ENCODE results near the gene GBP1.
"Not testable (repeated sequence)": the region's sequence is repeated elsewhere in the genome, so short reads cannot be mapped to it uniquely, and the experiment has no call there.

GBP1 gene

GRCh38 chr1:89051300-89051954 is 13.6 kb downstream of the GBP1 start:
- no peak for DNase-seq (ENCODE audit: low read depth in 2 of 2)

GRCh38 chr1:89050649-89051033 is 14.4 kb downstream of the GBP1 start:
- no peak for DNase-seq (ENCODE audit: low read depth in 2 of 2)

DNA sequence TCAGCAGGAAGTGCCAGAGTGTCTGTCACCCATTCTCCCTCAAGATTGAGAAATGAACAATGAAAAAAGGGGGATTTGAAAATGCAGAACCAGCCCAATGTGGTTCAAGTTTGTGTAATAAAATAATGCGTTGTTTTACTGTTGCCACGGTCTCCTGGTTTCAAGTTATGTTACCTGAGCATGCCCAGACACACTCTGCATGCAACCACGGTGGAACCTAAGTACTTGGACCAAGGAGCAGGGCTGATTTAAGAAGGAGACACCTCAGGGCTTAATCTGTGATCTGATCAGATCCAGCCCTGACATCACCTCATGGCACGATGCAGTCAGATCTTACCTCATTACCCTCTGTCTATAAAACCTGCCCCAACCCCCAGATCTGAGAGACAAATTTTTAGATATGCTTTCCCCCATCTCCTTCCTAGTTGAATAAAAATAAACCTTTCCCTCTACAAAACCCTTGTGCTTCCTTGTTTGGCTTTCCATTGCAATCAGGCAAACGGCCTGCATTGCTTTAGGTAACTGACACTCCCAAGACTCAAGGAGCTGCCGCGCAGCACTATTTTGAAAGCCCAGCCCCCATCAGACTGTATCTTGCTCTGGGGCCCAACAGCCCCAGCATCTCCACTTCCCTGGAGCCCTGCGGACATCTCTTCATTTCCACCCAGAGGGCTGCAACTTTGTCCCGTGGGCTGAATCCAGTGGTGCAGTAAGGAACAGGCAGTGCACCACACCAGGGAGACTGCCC is 14.9 kb downstream of the GBP1 start:
- DNase-seq (ENCODE audit: low read depth in 2 of 2), result not testable (repeated sequence)

- not testable (repeated sequence) for DNase-seq (ENCODE audit: low read depth in 2 of 2)
These were observed 15.8 kb downstream of the GBP1 start for GRCh38 chr1:89049187-89049586.

GRCh38 chr1:89047734-89048133 is 17.3 kb downstream of the GBP1 start:
- no peak for DNase-seq (ENCODE audit: low read depth in 2 of 2)

DNA sequence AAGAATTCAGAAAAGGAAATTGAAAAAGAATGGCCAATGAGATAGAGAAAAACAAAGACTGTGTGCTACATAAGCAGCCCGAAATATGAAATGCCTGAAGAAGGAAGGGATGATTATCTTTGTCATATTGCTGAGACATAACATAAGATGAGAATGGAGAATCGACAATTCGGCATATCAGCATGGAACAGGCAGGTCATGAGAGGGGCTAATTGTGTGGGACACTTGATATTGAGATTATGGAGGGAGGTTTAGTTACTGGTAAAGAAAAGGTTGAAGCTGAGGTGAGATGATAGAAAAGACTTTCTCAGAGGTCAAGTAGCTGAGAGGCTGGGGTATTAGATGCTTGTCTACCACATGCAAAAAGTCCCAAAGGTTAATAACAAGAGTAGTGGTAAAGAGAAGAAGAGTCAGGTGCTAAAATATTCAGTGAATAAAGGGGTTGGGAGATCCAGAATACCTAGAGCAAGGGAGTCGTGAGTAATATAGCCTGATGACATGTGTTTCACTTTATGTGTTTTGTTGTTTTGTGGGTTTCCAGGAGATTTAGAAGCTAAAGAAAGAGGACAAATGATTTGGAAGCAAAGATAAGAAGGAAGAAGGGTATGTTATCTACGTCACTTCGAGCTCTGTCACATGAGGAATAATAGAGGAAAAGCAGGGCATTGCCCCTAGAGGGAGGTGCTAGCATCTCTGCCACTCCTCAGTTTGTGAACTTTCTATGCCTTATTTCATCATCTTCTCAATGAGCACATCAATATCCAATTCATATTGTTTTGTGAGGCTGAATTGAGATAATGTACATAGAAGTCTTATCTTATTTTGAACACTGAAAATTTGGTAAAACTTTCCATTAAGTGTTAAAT is 18.5 kb downstream of the GBP1 start:
- DNase-seq (ENCODE audit: low read depth in 2 of 2), result not testable (repeated sequence)

DNA sequence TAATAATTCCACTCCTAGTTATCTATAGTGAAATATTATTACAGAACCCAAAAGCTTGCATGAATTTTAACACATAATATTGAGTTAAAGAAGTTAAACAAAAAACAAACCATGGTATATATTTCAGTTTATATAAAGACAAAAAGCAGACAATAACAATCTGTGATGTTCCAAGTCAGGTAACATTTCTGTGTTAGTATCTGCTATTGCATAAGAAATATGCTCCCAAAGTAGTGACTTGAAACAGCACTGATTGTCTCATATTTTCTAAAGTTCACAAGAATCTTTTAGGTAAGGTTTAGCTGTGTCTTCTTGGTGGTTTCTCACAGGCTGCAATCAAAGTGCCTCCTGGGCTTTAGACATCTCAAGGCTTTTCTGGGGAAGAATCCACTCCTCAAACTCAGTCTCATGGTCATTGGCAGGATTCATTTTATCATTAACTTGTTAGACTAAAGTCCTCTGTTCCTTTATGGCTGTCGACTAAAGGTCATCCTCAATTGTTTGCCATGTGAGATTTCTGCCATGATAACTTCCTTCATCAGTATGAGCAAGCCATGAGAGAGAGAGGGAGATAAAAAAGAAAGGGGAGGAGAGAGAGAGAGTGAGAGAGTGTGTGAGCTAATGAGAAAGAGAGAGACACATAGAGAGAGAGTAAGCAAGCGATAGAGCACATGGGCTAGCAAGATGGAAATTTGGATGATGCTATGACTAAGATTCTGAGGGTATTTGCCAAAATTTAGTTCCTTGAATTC is 19.9 kb downstream of the GBP1 start:
- DNase-seq (ENCODE audit: low read depth in 2 of 2), result no peak

- DNase-seq (ENCODE audit: low read depth in 2 of 2), result no peak
These were observed 21.1 kb downstream of the GBP1 start for GRCh38 chr1:89043940-89044339.

DNA sequence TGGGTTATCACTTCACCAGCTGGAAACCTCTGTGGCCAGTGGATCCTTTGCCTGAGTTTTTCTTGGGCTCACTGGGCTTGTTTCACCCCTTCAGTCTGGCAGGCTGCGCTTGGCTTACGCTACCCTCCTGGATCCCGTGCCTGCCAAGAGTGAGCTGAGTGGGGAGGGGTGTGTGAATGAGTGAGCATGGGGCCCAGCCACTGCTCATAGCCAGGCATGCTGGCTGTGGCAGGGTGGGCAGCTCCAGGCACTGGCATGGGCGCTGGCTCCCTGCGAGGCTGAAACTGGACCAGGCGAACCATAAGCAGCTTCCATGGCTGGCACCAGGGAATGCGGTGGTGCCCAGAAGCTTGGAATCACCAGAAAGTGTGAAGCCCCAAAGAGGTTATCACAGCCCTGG is 22.5 kb downstream of the GBP1 start:
- DNase-seq (ENCODE audit: low read depth in 2 of 2), result no peak

DNA sequence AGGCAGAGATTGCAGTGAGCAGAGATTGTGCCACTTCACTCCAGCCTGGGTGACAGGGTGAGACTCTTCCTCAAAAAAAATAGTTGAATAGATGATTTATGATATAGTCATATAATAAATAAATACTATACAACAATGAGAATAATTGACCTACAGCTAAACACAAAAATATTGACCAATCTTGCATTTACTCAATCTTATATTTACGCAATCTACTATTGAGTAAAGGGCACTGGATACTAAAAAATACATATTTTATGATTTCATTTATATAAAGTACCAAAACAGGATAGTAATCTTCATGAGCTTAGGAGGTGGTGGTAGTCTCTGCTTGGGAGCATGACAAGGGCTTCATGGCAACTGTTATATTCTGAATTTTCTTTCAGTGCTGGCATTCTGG is 23.3 kb downstream of the GBP1 start:
- DNase-seq (ENCODE audit: low read depth in 2 of 2), result no peak

GRCh38 chr1:89041119-89041641 is 23.8 kb downstream of the GBP1 start:
- no peak for DNase-seq (ENCODE audit: low read depth in 2 of 2)

DNA sequence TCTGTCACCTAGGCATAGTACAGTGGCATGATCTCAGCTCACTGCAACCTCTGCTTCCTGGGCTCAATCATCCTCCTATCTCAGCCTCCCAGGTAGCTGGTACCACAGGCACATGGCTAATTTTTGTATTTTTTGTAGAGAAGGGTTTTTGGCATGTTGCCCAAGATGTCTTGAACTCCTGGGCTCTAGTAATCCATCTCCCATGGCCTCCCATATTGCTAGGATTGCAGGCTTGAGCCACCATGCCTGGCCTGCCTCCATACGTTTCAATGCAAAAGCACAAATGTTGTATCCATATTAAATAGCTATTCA is 24.7 kb downstream of the GBP1 start:
- DNase-seq (ENCODE audit: low read depth in 2 of 2), result no peak

DNA sequence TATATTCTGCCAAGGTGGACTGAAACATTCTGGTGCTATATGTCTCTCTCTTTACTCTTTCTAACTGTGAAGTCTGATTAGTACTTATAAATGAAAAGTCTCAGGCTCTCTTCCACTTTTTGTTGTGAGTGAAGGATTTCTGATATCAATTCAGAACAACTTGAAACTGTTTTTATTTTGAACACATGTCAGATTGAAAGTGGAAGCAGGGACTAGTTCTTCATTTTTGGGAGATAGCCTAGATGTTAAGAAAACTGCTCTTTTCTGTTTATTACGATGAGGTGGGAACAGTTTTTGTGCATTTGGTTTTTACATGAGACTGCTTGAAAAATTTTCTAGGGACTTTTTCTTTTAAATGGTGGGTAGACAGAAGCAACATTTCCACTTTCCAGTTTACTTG is 27.8 kb downstream of the GBP1 start:
- DNase-seq (ENCODE audit: low read depth in 2 of 2), result no peak

- DNase-seq (ENCODE audit: low read depth in 2 of 2), result no peak
These were observed 29.9 kb downstream of the GBP1 start for GRCh38 chr1:89035080-89035479.

DNA sequence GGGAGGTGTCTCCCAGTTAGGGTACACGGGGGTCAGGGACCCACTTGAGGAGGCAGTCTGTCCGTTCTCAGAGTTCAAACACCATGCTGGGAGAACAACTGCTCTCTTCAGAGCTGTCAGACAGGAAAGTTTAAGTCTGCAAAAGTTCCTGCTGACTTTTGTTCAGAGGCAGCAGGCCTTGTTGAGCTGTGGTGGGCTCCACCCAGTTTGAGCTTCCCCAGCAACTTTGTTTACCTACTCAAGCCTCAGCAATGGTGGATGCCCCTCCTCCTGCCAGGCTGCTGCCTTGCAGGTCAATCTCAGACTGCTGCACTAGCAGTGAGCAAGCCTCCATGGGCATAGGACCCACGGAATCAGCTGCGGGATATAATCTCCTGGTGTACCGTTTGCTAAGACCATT is 31.0 kb downstream of the GBP1 start:
- DNase-seq (ENCODE audit: low read depth in 2 of 2), result not testable (repeated sequence)

GRCh38 chr1:89029051-89029450 is 36.0 kb downstream of the GBP1 start:
- not testable (repeated sequence) for DNase-seq (ENCODE audit: low read depth in 2 of 2)

GRCh38 chr1:89025928-89026327 is 39.1 kb downstream of the GBP1 start:
- no peak for DNase-seq (ENCODE audit: low read depth in 2 of 2)

- no peak for DNase-seq (ENCODE audit: low read depth in 2 of 2)
These were observed 42.0 kb downstream of the GBP1 start for GRCh38 chr1:89023026-89023425.

DNA sequence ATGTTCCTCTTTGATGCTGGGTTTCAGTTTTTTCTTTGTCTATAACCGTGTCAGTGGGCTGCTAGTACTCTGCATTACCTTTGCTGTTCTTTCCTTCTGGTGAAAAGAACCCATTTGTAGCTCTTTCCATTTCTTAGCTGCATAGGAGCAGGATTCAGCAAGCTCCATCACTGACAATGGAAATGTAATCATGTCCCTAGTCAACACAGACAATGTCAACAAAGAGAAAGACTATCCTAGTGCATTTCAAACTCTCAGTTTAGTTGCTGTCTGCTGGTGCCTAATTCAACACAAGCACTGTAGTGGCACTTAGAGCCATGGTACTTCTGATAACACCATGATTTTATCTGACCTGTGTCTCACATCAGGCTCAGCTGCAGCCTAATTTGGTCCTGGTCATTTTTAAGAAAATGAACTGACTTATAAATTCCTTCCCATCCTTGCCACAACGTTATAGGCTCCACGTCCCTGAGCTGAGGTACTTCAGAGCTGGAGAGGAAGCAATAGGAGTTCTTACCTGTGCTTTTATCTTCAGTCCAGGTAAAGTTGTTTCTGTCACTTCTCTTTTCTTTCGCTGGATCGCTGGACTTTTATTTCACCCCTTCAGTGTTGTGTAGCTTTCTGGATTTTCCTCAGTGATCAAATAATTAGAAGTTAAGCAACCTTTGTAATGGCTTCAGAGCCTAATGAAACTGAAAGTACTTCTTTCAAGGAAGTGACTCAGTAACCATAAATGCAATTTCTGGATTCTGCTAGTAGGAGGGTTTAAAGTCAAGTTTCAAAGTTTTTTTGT is 42.6 kb downstream of the GBP1 start, which contains the start of gene GBP3:
Gene GBP3, minus strand, starts transcription at position 700 of the 793 bp plus-strand sequence. CDS start 2,145 bp downstream, outside the sequence.
- no peak for DNase-seq (ENCODE audit: low read depth in 2 of 2)

GRCh38 chr1:89018318-89018717 is 46.7 kb downstream of the GBP1 start:
- DNase-seq (ENCODE audit: low read depth in 2 of 2), result not testable (repeated sequence)

GRCh38 chr1:89008511-89008910 is 56.5 kb downstream of the GBP1 start:
- no peak for DNase-seq (ENCODE audit: low read depth in 2 of 2)

Data from stimulated activated CD8-positive, alpha-beta memory T cell treated with anti-CD3 and anti-CD28 coated beads, Interleukin-2, amount 100 ng/mL, for 48 hours (primary cell).